ENCODE data around the gene LSAMP.

DNA sequence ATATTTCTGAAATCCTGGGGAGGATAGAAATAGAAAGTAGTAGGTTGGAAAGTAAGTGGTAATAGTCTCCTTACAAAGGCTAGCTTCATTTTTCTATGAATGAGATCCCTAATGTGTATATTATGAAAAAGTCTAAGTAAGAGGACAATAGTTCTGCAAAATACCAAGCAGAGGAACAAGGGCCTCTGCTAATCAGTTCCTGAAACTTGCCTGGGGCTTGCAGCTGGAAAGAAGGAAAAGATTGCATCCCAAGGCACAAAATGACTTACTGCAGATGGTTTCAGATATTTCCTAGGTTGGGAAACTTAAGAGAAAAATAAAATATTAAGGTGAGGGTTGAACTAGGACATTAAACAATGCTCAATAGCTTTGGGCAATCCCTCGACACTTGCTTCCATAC, 528.4 kb downstream of the LSAMP start:
- TF ChIP-seq POLR2A (IDR thresholded peaks at IDR 0.05; ENCODE audit: control extremely low read depth in 1 of 2, low read depth in 2 of 2, low read length in 2 of 2) (no peak), TEAD4 (IDR thresholded peaks at IDR 0.05; ENCODE audit: low read depth, low read length) (no peak), BACH1 (IDR thresholded peaks at IDR 0.05; ENCODE audit: low read length) (no peak), SP2 (IDR thresholded peaks at IDR 0.05; ENCODE audit: low read length) (no peak), POLR2AphosphoS5 (IDR thresholded peaks at IDR 0.05; ENCODE audit: low read depth, low read length) (no peak), SP1 (IDR thresholded peaks at IDR 0.05; ENCODE audit: low read depth, low read length) (no peak), SAP30 (IDR thresholded peaks at IDR 0.05; ENCODE audit: insufficient read depth, insufficient replicate concordance, low read length) (no peak), YY1 (IDR thresholded peaks at IDR 0.05; ENCODE audit: low read depth, low read length) (no peak)
- TF ChIP-seq, protein P1, sequence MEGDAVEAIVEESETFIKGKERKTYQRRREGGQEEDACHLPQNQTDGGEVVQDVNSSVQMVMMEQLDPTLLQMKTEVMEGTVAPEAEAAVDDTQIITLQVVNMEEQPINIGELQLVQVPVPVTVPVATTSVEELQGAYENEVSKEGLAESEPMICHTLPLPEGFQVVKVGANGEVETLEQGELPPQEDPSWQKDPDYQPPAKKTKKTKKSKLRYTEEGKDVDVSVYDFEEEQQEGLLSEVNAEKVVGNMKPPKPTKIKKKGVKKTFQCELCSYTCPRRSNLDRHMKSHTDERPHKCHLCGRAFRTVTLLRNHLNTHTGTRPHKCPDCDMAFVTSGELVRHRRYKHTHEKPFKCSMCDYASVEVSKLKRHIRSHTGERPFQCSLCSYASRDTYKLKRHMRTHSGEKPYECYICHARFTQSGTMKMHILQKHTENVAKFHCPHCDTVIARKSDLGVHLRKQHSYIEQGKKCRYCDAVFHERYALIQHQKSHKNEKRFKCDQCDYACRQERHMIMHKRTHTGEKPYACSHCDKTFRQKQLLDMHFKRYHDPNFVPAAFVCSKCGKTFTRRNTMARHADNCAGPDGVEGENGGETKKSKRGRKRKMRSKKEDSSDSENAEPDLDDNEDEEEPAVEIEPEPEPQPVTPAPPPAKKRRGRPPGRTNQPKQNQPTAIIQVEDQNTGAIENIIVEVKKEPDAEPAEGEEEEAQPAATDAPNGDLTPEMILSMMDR (IDR thresholded peaks at IDR 0.05; ENCODE audit: control extremely low read depth in 1 of 3, insufficient read depth in 1 of 3, low read depth in 1 of 3, low read length in 3 of 3), result no peak

Data from H1 (cell line).